Fibroblast of mammary gland (primary cell): ENCODE measurements around the gene XPR1.

Experiments used
- DNase-seq: peaks from one replicate; pipeline ENCODE4 v3.0.0-alpha.2; 2010; ENCODE audit warnings: low read depth
- H3K4me3 ChIP-seq: 2 replicates; pipeline ENCODE4 v1.5.1; 2011; ENCODE audit warnings: low read depth, mild to moderate bottlenecking, low read length, moderate library complexity; ENCODE audit not compliant: control insufficient read depth
- TF ChIP-seq, protein P1 (sequence below): conservative IDR thresholded peaks from 2 replicates; pipeline ENCODE4 v1.5.1; 2011; ENCODE audit warnings: low read depth, low read length, inconsistent platforms; ENCODE audit not compliant: control insufficient read depth, insufficient read depth

Gene XPR1

DNA sequence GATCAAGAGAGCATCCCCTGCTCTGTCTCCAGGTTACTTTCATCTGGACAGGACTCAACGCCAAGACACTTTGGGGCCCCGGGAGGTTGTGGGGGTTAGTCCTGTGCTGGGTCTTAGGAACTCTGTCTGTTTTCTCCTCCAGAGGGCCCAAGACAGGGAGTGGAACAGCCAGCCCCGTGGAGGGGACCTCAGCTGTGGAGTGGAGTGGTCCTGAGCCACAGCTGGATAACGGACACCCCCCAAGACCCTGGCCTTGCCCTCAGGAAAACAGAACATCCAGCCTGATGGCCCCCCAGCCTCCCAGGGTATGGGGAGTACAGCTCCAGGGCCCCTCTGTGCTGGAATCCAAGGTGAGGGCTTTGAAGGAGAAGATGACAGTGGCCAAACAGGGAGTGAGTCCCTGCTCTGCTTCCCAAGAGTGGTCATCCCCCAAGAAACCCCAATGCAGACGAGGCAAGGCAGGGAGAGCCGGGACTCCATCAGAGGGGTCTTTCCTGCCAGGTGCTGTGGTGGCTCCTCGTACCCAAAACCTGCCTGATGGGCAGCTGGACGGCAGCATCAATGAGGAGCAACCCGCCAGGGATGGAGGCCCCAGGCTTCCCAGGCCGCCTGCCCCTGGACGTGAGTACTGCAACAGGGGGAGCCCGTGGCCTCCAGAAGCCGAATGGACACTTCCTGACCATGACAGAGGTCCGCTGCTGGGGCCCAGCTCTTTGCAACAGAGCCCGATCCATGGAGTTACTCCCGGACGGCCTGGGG lies 284.4 kb downstream of the XPR1 start:
- no peak overlapping the region for H3K4me3 ChIP-seq
- DNase-seq, result no peak
- TF ChIP-seq, protein P1, sequence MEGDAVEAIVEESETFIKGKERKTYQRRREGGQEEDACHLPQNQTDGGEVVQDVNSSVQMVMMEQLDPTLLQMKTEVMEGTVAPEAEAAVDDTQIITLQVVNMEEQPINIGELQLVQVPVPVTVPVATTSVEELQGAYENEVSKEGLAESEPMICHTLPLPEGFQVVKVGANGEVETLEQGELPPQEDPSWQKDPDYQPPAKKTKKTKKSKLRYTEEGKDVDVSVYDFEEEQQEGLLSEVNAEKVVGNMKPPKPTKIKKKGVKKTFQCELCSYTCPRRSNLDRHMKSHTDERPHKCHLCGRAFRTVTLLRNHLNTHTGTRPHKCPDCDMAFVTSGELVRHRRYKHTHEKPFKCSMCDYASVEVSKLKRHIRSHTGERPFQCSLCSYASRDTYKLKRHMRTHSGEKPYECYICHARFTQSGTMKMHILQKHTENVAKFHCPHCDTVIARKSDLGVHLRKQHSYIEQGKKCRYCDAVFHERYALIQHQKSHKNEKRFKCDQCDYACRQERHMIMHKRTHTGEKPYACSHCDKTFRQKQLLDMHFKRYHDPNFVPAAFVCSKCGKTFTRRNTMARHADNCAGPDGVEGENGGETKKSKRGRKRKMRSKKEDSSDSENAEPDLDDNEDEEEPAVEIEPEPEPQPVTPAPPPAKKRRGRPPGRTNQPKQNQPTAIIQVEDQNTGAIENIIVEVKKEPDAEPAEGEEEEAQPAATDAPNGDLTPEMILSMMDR, result no peak

DNA sequence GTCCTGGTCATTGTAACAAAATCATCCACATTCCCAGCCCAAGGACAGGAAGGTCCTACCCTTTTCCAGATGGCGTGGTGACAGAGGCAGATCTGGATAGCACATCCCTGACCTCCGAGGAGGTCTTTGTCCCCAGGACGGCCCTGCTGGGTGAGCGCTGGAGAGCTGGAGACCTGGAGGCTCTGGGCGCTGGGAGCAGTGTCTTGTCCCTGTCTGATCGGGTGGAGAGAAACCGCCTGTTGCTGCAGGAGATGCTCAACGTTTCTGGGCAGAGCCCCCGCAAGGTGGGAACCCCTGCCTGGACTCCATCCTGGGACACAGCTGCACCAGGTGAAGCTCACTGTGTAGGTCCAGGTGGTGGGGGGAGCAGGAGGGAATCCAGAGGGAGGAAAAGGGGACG lies 284.9 kb downstream of the XPR1 start:
- H3K4me3 ChIP-seq, result no peak overlapping the region
- DNase-seq, result no peak
- TF ChIP-seq, protein P1, result no peak

DNA sequence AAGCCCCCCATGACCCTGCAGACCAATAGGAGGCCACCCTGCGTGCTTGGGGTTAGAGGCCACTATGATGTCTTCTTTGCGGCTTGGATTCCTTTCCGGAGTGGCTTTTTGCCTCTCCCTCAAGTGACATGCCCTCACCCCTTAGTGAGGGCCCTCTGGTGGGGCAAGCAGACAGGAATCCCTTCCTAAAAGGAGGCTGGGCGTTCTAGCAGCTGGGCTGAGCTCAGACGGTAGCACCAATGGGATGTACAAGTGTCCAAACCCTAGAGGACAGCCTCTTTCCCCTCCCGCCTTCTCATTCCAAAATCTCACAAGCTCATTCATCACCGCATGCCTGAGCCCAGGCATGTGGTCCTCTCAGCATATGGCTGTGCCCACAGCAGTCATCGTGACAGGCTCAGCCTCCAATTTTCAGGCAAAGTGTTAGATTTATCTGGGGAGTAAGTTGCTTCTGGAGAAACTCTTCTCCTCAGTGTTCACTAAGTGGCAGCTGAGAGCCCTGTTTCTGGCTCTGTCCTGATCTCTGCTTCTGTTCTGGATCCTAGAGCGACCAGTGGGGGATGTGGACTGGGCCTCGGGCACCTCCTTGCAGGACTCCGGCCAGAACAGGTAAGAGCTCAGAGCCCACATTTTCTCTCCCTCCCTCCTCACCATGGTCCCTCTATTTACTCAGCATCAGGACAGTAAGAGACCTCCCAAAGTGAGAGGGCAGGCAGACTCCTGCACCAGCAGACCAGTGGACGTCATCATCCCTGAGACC lies 285.7 kb downstream of the XPR1 start:
- H3K4me3 ChIP-seq, result no peak overlapping the region
- no peak for DNase-seq
- TF ChIP-seq, protein P1, result no peak

DNA sequence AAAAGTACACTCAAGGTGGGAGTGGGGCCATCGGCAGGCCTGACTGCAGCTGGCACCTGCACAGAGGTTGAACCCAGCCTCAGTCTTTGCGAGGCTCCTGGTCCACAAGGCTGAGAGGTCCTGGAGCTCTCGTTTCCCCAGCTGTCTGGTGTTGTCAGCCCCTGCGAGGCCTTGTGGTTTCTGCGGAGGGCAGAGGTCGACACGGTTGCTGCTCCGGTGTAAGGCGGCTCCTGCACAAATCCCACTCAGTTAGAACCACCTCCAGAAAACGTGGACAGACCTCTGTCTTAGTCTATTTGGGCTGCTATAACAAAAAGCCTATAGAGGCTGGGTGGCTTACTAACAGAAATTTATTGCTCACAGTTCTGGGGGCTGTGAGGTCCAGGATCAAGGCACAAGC lies 286.7 kb downstream of the XPR1 start:
- no peak for DNase-seq
- no peak overlapping the region for H3K4me3 ChIP-seq
- TF ChIP-seq, protein P1, result no peak

DNA sequence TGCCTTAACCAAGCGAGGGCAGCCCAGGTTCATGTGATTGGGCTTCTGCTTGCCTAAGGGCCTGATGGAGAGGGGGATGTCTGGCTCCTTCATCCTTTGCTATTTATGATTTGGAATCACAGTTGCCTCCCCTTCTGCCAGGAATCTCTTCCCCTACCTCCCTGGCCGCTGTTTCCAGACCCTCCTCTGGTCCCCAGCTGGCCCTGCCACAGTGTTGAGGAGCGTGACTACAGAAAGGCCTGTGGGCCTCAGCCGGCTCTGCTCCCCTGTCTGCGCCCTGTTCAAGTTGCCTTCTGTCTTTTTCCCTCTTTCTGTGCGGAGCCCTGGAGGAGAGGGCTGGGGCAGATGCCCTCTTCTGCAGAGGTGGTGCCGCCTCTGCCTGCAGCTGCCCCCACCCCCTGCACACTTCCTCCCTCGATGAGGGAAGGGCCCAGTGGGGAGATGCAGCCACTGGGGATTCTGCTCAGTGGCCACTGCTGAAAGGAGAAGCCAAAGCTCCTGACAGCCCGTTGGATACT lies 287.4 kb downstream of the XPR1 start:
- TF ChIP-seq, protein P1, result no peak
- no peak overlapping the region for H3K4me3 ChIP-seq
- DNase-seq, result no peak

DNA sequence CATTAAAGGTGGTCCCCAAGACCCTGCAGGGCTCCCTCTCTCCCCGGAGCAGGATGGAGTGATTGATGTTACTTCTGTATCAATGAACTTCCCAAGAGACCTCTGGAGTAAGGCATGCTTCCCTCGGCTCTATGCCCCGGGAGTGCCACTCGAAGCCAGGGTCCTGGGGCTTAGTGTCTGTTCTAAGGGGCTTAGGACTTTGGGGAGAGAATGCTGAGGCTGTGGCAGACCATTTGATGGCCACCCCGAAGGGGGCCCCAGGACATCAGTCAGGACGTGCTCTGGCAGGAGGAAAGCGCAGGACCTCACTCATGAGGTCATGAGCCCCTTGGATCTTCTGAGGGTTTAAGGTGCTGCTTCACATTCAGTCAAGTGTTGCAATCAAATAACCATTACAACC lies 288.4 kb downstream of the XPR1 start:
- DNase-seq, result no peak
- TF ChIP-seq, protein P1, result no peak
- no peak overlapping the region for H3K4me3 ChIP-seq
